KG1 (cell line): ENCODE results near the gene SLC35B1.

Experiments
- DNase-seq: peaks from one replicate; lab custom pipeline; 2025; lab: John Stamatoyannopoulos, UW

The SLC35B1 gene

GRCh38 chr17:49707608-49708514, at the start of gene SLC35B1:
SLC35B1 (minus strand) TSS chr17:49707964; CDS start chr17:49707833, 131 bp downstream.
- peak; percentile 97 for DNase-seq

- no peak for DNase-seq
These were observed 49.5 kb upstream of the SLC35B1 start for GRCh38 chr17:49757151-49757777.

DNA sequence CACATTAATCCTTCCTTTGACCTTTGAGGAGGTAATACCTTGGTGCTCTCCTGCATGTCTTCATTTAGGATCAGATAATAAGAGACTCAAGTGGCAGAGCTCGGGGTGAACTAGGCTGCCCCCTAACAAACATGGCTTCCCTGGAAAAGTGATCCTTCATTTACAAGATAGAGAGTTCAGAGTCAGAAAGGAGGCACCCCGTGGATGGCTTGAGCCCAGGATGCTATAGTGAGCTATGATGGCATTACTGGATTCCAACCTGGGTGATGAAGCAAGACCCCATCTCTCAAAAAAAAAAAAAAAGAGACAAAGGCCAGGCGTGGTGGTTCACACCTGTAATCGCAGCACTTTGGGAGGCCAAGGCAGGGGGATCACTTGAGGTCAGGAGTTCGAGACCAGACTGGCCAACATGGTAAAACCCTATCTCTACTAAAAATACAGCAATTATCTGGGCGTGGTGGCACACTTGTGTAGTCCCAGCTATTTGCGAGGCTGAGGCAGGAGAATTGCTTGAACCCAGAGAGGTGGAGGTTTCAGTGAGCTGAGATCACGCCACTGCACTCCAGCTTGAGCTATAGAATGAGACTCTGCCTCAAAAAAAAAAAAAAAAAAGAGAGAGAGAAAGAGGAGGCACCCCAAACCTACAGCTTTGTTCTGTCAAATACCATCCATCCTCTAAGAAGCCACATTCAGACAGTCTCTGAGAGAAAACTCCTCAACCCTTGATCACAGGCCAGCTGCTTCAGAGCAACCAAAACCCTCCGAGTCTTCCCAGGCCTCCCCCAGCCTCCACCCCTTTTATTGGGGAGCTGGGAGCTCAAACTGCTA, 48.8 kb upstream of the SLC35B1 start:
- DNase-seq = no peak

GRCh38 chr17:49755663-49756283, 48.0 kb upstream of the SLC35B1 start:
- DNase-seq = no peak

GRCh38 chr17:49753959-49754391, 46.2 kb upstream of the SLC35B1 start:
- DNase-seq = no peak

DNA sequence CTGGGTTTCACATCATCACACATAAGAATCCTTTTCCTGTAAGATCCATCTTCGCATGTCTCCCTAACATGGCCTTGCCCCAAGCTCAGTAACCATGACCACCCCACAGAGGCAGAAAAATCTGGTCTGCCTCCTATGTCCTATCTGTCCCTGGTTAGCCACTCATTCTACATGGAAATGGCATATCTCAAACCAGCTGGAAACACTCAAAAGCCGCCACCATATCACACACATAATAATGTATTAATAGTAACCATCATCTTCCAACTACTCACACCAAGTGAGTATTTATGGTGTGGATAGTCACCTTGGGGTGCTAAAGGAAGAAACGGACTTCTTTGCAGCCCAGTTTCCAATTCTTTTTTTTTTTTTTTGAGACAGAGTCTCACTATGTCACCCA, 44.7 kb upstream of the SLC35B1 start:
- DNase-seq = no peak

DNA sequence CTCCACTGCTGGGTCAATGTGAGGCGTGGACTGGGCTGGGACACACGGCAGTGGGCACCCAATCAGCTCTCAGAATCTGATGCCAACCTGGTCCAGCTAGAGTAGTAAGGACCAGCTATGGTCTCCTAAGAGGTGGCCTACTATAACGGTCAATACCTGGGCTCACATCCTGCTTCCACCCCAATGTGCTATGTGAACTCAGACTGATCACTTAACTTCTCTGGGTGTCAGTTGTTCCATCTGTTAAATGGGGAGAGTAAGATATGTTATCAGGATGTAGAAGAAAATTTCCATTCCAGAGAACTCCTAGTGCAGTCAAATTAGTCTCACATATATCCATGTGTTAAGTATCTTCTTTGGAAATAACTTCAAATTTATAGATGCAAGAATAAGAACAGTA, 42.0 kb upstream of the SLC35B1 start:
- no peak for DNase-seq

DNA sequence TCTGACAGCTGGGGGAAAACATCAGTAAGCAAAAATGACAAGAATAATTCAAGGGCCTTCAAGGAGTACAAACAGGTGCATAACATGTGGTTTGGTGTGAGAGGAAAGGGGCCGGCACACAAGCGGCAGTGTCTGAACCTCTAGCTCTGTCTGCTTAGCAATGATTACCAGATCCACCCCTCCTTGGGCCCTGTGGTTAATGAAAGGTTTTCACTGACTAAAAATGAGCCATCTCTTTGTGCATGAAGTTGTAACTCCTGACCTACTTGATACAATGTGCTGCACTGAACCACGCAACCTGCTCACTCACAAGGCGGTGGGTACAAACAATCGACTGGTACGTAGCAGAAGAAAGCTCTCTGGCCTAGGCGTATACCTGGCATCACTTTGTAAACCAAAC, 41.0 kb upstream of the SLC35B1 start:
- DNase-seq = peak; percentile 61

DNA sequence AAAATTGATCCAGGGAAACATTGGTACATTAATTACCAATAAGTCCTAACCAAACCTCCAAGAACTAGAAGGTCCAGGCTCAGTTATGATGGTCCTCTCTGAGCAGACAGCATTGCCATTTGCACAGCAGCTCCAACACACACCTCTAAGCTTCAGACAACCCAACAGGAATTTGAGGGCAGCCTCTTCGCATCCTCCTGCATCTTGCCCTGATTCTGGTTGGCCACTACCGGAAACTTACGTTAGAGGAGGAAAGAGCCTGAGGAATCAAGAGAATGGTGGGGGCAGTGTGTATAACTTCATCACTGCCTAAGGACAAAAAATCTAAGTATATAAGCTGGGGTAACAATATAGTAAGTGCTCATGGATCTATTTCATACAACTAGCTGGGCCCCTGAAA, 40.5 kb upstream of the SLC35B1 start:
- DNase-seq = no peak

DNA sequence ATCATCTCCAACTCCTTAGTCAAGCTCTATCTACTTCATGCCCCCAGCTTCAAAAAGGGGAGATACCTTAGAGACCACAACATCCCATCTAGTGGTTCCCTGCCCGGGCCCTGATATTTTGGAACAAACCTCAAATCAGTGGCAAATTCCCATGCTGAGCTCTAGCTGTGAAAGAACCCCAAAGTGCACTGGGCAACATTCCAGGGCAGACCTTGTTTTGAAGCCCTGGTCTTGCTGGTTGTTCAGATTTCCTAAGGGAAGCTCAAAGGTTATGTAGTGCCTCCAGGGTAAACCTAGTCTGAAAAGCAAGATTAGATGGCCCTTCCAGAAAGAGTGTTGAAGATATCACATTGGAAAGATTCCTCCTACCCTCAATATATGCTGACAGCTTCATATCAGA, 39.9 kb upstream of the SLC35B1 start:
- no peak for DNase-seq

GRCh38 chr17:49746791-49747490, 39.2 kb upstream of the SLC35B1 start:
- no peak for DNase-seq

GRCh38 chr17:49745175-49746139, 37.7 kb upstream of the SLC35B1 start:
- no peak for DNase-seq

DNA sequence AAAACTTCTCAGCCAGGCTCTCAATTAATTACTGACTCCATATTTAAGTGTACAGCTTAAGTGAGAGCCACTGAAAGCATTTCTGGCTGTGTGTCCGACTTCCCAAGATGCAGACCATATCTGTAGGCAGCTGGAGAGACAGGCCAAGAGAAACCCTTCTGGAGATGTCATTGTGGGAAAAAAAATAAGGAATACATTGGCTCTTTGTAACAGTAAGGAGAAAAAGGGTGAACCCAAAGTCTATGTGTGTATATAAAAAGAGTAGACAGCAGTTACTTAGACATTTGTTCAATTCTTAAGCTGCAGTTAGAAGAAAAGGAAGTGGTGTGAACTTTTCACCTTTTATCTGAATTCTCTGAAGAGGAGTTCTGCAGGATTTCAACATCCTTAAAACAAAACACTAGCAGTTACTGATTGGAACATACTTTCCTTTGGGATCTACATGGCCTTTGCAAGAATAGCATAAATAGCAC, 34.4 kb upstream of the SLC35B1 start:
- DNase-seq = peak; percentile 33

GRCh38 chr17:49741692-49742076, 33.9 kb upstream of the SLC35B1 start:
- DNase-seq = no peak

DNA sequence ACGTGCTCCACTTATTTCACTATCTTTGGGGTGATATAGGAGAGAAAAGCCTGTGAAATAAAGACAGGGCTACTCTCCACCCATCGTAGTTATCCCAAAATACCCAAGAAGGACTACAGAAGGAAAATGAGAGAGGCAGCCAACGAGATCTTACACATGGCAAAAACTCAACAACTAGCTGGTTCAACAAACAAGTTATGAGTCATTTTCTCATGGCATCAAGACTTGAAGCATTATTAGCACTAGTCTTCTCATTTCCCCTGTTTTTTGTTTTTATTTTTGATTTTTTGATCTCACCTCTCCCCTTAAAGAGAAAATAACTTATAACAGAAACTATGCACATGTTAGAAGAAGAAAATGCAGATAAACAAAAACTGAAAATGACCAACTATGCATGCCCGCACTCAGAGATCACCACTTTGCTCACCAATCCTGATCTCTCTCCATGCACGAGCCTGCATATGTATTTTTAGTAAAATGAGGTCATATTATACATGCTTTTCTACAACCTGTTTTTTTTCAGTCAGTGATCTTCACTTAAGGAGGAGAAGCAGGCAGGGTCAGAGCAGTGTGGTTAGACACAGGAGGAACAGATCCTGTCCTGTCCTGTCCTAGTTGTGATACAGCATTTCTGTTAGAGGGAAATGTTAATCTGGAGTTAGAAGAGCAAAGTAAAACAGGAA, 33.4 kb upstream of the SLC35B1 start:
- DNase-seq = no peak

- DNase-seq = peak; percentile 83
These were observed 32.0 kb upstream of the SLC35B1 start for GRCh38 chr17:49739641-49740271.

DNA sequence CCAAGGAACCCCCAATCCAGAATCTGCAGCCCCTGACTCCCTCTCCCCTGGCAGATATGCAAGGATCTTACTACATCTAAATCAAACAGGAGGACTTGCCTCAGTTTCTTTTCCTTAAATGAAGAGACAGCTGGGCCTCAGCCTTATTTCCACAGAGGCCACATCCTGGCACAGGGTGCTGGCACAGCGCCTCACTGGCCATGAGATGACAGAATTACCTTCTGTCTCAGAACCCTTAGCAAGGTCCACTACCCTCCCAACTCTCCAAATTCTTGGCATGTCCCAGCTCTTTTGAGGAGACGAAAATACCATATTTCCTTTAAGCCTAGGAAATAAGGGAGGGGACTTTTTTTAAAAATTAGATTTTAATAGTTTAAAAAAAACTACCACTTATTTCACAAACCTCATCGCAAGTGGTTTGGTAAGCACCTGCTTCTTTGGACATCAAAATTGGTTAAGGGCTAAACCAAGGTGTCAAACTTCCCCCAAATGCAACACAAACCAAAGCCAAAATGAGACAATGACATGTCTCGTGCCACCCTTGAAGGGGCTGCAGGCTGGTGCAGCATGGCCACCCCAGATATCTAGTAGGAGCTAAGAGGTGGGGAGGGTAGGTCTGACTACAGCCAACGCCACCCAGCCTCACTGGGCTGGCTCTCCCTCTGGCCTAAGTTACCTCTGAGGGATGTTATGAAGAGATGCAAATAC, 30.8 kb upstream of the SLC35B1 start:
- no peak for DNase-seq
